KMS-11 (cell line): ENCODE results near the gene ITGA5.

ENCODE experiments used
- H2AFZ ChIP-seq: fragments of 200-600 bp; sonication (generic); 2 replicates; pipeline ENCODE4 v1.6.1; 2016; ENCODE audit warnings: antibody characterized with exemption, mixed run types, low read depth
- H3K27ac ChIP-seq: fragments of 200-600 bp; sonication (generic); 2 replicates; pipeline ENCODE4 v1.6.1; 2016; ENCODE audit warnings: mild to moderate bottlenecking, mixed run types
- H3K27me3 ChIP-seq: fragments of 200-600 bp; sonication (generic); 2 replicates; pipeline ENCODE4 v1.6.1; 2017; ENCODE audit warnings: mild to moderate bottlenecking, low read depth, mixed run types, moderate library complexity; ENCODE audit not compliant: insufficient read depth
- H3K36me3 ChIP-seq: fragments of 200-600 bp; sonication (generic); 2 replicates; pipeline ENCODE4 v1.6.1; 2017; ENCODE audit warnings: mild to moderate bottlenecking, mixed run types; ENCODE audit not compliant: insufficient read depth
- H3K4me1 ChIP-seq: fragments of 200-600 bp; sonication (generic); 2 replicates; pipeline ENCODE4 v1.6.1; 2016; ENCODE audit warnings: mild to moderate bottlenecking, low read depth, mixed run types; ENCODE audit not compliant: poor library complexity, severe bottlenecking
- H3K4me2 ChIP-seq: fragments of 200-600 bp; sonication (generic); 2 replicates; pipeline ENCODE4 v1.7.0; 2016; ENCODE audit warnings: mild to moderate bottlenecking, mixed run types
- H3K4me3 ChIP-seq: fragments of 200-600 bp; sonication (generic); IDR thresholded peaks from 2 replicates; pipeline ENCODE4 v1.6.1; 2017; ENCODE audit warnings: low read depth, low read length, mixed read lengths; ENCODE audit not compliant: insufficient read depth
- H3K79me2 ChIP-seq: fragments of 200-600 bp; sonication (generic); 2 replicates; pipeline ENCODE4 v1.6.1; 2016; ENCODE audit warnings: low read depth, mixed run types; ENCODE audit not compliant: insufficient read depth
- H3K9ac ChIP-seq: fragments of 200-600 bp; sonication (generic); 2 replicates; pipeline ENCODE4 v1.6.1; 2016; ENCODE audit warnings: mild to moderate bottlenecking, mixed run types
- H4K20me1 ChIP-seq: fragments of 200-600 bp; sonication (generic); 2 replicates; pipeline ENCODE4 v1.6.1; 2016; ENCODE audit warnings: mild to moderate bottlenecking, mixed run types; ENCODE audit not compliant: insufficient read depth
- TF ChIP-seq, protein P1 (sequence below): fragments of 200-600 bp; sonication (generic); conservative IDR thresholded peaks from 2 replicates; pipeline ENCODE4 v1.6.1; 2017; ENCODE audit warnings: low read depth, mild to moderate bottlenecking, antibody characterized with exemption, low read length, moderate library complexity, mixed read lengths

Gene ITGA5

DNA sequence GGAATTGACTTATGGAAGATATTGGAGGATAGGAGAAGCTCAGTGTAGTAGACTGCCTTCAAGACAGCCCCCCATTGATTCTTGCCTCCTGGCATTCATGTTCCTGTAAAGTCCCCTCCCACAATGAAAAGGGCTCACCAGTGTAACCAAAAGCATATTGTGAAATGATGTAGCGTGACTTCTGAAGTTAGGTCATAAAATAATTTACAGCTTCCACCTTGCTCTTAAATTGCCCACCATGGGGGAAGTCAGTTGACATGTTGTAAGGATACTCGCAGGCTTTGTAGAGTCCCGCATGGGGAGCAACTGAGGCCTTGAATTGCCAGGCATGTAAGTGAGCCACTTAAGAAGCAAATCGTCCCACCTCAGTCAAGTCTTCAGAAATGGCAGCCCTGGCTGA is 29.3 kb upstream of the ITGA5 start:
- no peaks in the 10 kb centered on the region for H3K79me2 ChIP-seq
- H3K4me2 ChIP-seq: no peak overlapping the region
- H3K27me3 ChIP-seq: no peaks in the 10 kb centered on the region
- no peak overlapping the region for H2AFZ ChIP-seq
- no peak overlapping the region for H3K27ac ChIP-seq
- H3K4me1 ChIP-seq: no peaks in the 10 kb centered on the region
- no peak overlapping the region for H3K9ac ChIP-seq
- TF ChIP-seq, protein P1, sequence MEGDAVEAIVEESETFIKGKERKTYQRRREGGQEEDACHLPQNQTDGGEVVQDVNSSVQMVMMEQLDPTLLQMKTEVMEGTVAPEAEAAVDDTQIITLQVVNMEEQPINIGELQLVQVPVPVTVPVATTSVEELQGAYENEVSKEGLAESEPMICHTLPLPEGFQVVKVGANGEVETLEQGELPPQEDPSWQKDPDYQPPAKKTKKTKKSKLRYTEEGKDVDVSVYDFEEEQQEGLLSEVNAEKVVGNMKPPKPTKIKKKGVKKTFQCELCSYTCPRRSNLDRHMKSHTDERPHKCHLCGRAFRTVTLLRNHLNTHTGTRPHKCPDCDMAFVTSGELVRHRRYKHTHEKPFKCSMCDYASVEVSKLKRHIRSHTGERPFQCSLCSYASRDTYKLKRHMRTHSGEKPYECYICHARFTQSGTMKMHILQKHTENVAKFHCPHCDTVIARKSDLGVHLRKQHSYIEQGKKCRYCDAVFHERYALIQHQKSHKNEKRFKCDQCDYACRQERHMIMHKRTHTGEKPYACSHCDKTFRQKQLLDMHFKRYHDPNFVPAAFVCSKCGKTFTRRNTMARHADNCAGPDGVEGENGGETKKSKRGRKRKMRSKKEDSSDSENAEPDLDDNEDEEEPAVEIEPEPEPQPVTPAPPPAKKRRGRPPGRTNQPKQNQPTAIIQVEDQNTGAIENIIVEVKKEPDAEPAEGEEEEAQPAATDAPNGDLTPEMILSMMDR: no peak
- H3K36me3 ChIP-seq: no peaks in the 10 kb centered on the region
- H4K20me1 ChIP-seq: no peaks in the 10 kb centered on the region
- no peak overlapping the region for H3K4me3 ChIP-seq

DNA sequence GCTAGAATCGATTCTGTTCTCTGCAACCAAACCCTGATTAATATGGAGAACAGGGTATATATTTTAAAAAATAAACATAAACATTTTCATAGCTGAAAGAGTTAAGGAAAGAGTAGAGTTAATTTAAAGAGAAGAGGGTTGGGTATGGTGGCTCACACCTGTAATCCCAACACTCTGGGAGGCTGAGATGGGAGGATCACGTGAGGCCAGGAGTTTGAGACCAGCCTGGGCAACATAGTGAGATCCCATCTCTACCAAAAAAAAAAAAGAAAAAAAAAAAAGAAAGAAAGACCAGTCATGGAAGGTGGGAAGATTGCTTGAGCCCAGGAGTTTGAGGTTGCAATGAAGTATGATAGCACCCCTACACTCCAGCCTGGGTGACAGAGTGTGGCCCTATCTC is 28.9 kb upstream of the ITGA5 start:
- Histone ChIP-seq H3K4me2 (no peak overlapping the region), H3K9ac (no peak overlapping the region), H3K4me1 (no peaks in the 10 kb centered on the region), H3K27me3 (no peaks in the 10 kb centered on the region), H4K20me1 (no peaks in the 10 kb centered on the region), H3K27ac (no peak overlapping the region), H2AFZ (no peak overlapping the region), H3K4me3 (no peak overlapping the region), H3K79me2 (no peaks in the 10 kb centered on the region), H3K36me3 (no peaks in the 10 kb centered on the region)
- TF ChIP-seq, protein P1: no peak

DNA sequence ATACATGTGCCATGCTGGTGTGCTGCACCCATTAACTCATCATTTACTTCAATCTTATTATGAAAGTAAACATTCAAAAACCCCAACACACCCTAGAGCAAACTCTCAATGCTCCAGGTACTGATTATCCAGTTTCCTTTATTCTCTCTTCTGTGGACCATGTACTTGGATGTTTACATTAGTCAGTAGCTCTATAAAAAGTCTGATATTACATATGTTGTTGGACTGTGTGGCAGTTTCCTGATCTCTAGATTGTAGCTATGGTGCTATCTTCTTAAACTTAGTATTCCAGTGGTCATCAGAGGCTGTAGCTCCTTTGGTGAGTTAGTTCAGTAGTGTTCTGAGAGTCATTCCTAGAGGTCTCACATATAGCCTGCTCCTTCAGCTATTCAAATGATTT is 25.1 kb upstream of the ITGA5 start:
- no peak overlapping the region for H2AFZ ChIP-seq

DNA sequence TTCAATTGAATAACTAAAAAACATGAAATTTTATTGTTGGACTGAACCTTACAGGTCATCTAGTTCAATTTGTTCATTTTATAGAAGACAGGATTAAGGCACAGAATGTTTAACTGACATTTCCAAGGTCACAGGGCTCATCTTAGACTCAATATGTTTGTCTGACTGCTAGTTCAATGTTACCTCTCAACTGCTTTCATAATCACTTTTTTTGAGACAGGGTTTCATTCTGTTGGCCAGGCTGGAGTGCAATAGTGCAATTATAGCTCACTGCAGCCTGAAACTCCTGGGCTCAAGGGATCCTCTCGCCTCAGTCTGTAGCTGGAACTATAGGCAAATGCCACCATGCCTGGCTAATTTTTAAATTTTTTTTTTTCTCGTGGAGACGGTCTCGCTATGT is 24.4 kb upstream of the ITGA5 start:
- Histone ChIP-seq H4K20me1 (no peaks in the 10 kb centered on the region), H3K9ac (no peak overlapping the region), H3K4me3 (no peak overlapping the region), H3K4me1 (no peaks in the 10 kb centered on the region), H3K36me3 (no peaks in the 10 kb centered on the region), H3K27me3 (no peaks in the 10 kb centered on the region), H3K4me2 (no peak overlapping the region), H3K79me2 (no peaks in the 10 kb centered on the region), H2AFZ (no peak overlapping the region), H3K27ac (no peak overlapping the region)
- TF ChIP-seq, protein P1: no peak

More for the DNA sequence above, 25.1 kb upstream of the ITGA5 start:
- no peaks in the 10 kb centered on the region for H3K36me3 ChIP-seq
- TF ChIP-seq, protein P1: no peak
- H3K9ac ChIP-seq: no peak overlapping the region
- no peaks in the 10 kb centered on the region for H3K4me1 ChIP-seq
- H3K4me2 ChIP-seq: no peak overlapping the region
- H3K4me3 ChIP-seq: no peak overlapping the region
- H3K27me3 ChIP-seq: no peaks in the 10 kb centered on the region
- no peaks in the 10 kb centered on the region for H4K20me1 ChIP-seq
- no peak overlapping the region for H3K27ac ChIP-seq
- H3K79me2 ChIP-seq: no peaks in the 10 kb centered on the region

DNA sequence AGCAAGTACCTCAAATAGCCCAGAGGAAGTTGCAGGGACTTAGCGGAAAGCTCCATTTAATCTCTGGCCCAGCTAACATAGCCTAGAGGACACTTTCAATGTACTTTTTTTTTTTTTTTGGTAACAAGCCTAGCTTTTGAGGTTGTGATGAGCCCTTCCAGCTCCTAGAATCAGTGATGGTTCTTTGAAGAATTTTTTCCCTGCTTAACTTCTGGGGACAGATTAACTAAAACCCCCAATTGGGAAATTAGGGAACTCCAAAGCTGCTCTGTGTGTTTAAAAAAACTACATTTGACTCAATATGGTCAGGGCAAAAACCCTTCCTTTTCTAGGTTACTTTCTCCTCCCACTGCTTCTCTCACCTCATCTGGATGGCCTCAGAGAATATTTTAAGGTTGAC is 23.9 kb upstream of the ITGA5 start:
- H3K4me3 ChIP-seq: no peak overlapping the region
- no peak overlapping the region for H3K27ac ChIP-seq
- no peaks in the 10 kb centered on the region for H3K27me3 ChIP-seq
- no peaks in the 10 kb centered on the region for H3K36me3 ChIP-seq
- no peaks in the 10 kb centered on the region for H4K20me1 ChIP-seq
- no peaks in the 10 kb centered on the region for H3K4me1 ChIP-seq
- H2AFZ ChIP-seq: no peak overlapping the region
- no peak overlapping the region for H3K9ac ChIP-seq
- TF ChIP-seq, protein P1: no peak
- no peak overlapping the region for H3K4me2 ChIP-seq
- H3K79me2 ChIP-seq: no peaks in the 10 kb centered on the region
